K562 (cell line): ENCODE results near the gene KLHL30. TPM values are rescaled to one million over a fixed set of nuclear protein-coding genes. Genes with fewer than 3 reads are reported as not detected.

Experiments
- ATAC-seq: fragments of 200-7000 bp; cut with Tn5 transposase; 3 replicates; pipeline ENCODE4 v1.9.1; 2020; ENCODE audit warnings: moderate library complexity
- BruUV-seq: library from RNA; stranded (reverse); fragments of 400-500 nt; replicated peaks from 2 replicates; lab custom pipeline; 2021; lab: Mats Ljungman, UMichigan
- CTCF ChIA-PET: fragments of 300-600 bp; formaldehyde crosslinking; extraction: SDS; loops from one replicate; lab custom pipeline; 2021; ENCODE audit warnings: low intra/inter-chr PET ratio; lab: Yijun Ruan, JAX
- POLR2A ChIA-PET: fragments of 300-600, 350-650 bp; sonication (Branson Sonifier 250); formaldehyde crosslinking; extraction: SDS; loops from one replicate; lab custom pipeline; 2021; ENCODE audit warnings: antibody characterized with exemption, inconsistent platforms; lab: Yijun Ruan, JAX
- DNase-seq, 4 experiments: peaks; one replicate each; pipeline versions ENCODE4 v3.0.0 to v3.0.0-alpha.2; 2011 to 2018; ENCODE audit warnings: low spot score in 3 of 4, mixed read lengths in 3 of 4; ENCODE audit errors: extremely low read depth in 1 of 4
- FAIRE-seq: peaks from 2 replicates; lab custom pipeline; 2011; peaks lifted over from hg19 to GRCh38; lab: Jason Lieb, UNC
- H2AFZ ChIP-seq: 2 replicates; pipeline ENCODE4 v1.6.0; 2011; ENCODE audit warnings: low read depth, low read length, control low read depth, inconsistent platforms
- H3K27ac ChIP-seq: fragments of 200-600 bp; 3 replicates; pipeline ENCODE4 v1.8.0; 2011; ENCODE audit warnings: low read depth, mild to moderate bottlenecking, control low read depth, inconsistent platforms, low read length, moderate library complexity, mixed read lengths; ENCODE audit errors: extremely low read depth
- H3K27me3 ChIP-seq, 2 experiments: fragments of 300-600 bp in 1 of 2; 2 replicates in 1 of 2; 3 replicates in 1 of 2; pipeline versions ENCODE4 v1.6.0 to v1.8.0; 2011; ENCODE audit warnings: inconsistent platforms in 2 of 2, low read length in 2 of 2, mild to moderate bottlenecking in 1 of 2, mixed read lengths in 1 of 2, moderate library complexity in 1 of 2; ENCODE audit not compliant: control insufficient read depth in 2 of 2, insufficient read depth in 2 of 2
- H3K36me3 ChIP-seq: fragments of 300-600 bp; 3 replicates; pipeline ENCODE4 v1.8.0; 2011; ENCODE audit warnings: mild to moderate bottlenecking, low read length, inconsistent platforms; ENCODE audit not compliant: control insufficient read depth, insufficient read depth
- H3K4me1 ChIP-seq, 2 experiments: fragments of 200-600 bp in 1 of 2; replicated peaks in 1 of 2; 2 replicates in 1 of 2; 3 replicates in 1 of 2; pipeline versions ENCODE4 v1.5.1 to v1.8.0; 2011; ENCODE audit warnings: inconsistent platforms in 2 of 2, low read length in 2 of 2, mild to moderate bottlenecking in 1 of 2, mixed read lengths in 1 of 2, moderate library complexity in 1 of 2; ENCODE audit not compliant: control insufficient read depth in 2 of 2, insufficient read depth in 2 of 2
- H3K4me2 ChIP-seq: 2 replicates; pipeline ENCODE4 v1.6.1; 2011; ENCODE audit warnings: low read length, control low read depth, inconsistent platforms, mixed read lengths; ENCODE audit not compliant: insufficient read depth
- H3K4me3 ChIP-seq: fragments of 200-600 bp; sonication (generic), shearing (Covaris generic); 2 replicates; pipeline ENCODE4 v1.5.1; 2016; ENCODE audit warnings: control low read depth, inconsistent platforms
- H3K79me2 ChIP-seq: fragments of 200-600 bp; 3 replicates; pipeline ENCODE4 v1.8.0; 2011; ENCODE audit warnings: low read length, inconsistent platforms; ENCODE audit not compliant: control insufficient read depth, insufficient read depth
- H3K9ac ChIP-seq, 2 experiments: 2 replicates each; pipeline versions ENCODE4 v1.6.0 to v1.6.1; 2011; ENCODE audit warnings: low read depth in 2 of 2, low read length in 2 of 2, control low read depth in 1 of 2, inconsistent platforms in 1 of 2, mild to moderate bottlenecking in 1 of 2, mixed read lengths in 1 of 2; ENCODE audit not compliant: insufficient read depth in 1 of 2
- H3K9me1 ChIP-seq: one replicate; pipeline ENCODE4 v1.6.0; 2011; ENCODE audit warnings: inconsistent platforms, mild to moderate bottlenecking, low read length, moderate library complexity; ENCODE audit not compliant: control insufficient read depth, insufficient read depth
- H3K9me3 ChIP-seq: replicated peaks from 2 replicates; pipeline ENCODE4 v1.5.1; 2011; ENCODE audit warnings: low read depth, low read length, inconsistent platforms; ENCODE audit not compliant: control insufficient read depth, insufficient read depth
- H4K20me1 ChIP-seq: replicated peaks from 2 replicates; pipeline ENCODE4 v1.6.1; 2011; ENCODE audit warnings: low read length, inconsistent platforms, mixed read lengths; ENCODE audit not compliant: control insufficient read depth, insufficient read depth
- ADNP ChIP-seq: fragments of 200-800 bp; sonication (Bioruptor generic); IDR thresholded peaks from 2 replicates; pipeline ENCODE4 v1.6.1; 2016; ENCODE audit warnings: missing genetic modification characterization, missing compliant biosample characterization
- FOXJ3 ChIP-seq: sonication (generic); formaldehyde crosslinking; IDR thresholded peaks from 2 replicates; pipeline ENCODE4 v1.4.0; 2020; ENCODE audit warnings: mild to moderate bottlenecking, missing genetic modification reagents
- HMG20B ChIP-seq: fragments of 250-450 bp; sonication (Bioruptor Pico); IDR thresholded peaks from 2 replicates; pipeline ENCODE4 v1.5.0; 2021; ENCODE audit warnings: mild to moderate bottlenecking
- KDM5B ChIP-seq: fragments of 200-600 bp; sonication (generic); IDR thresholded peaks from 2 replicates; pipeline ENCODE4 v1.6.1; 2012; ENCODE audit warnings: low read depth, mild to moderate bottlenecking, moderate library complexity, low read length, control low read depth, inconsistent platforms; ENCODE audit not compliant: insufficient replicate concordance
- POLR2A ChIP-seq: fragments of 450-650 bp; conservative IDR thresholded peaks from 2 replicates; pipeline ENCODE4 v1.6.1; 2016
- POLR3A ChIP-seq: IDR thresholded peaks from 2 replicates; pipeline ENCODE4 v1.6.1; 2011; ENCODE audit warnings: borderline replicate concordance, mild to moderate bottlenecking, moderate library complexity; ENCODE audit not compliant: insufficient read length, insufficient read depth; ENCODE audit errors: extremely low read depth
- RBFOX2 ChIP-seq: fragments of 200-400 bp; formaldehyde crosslinking; IDR thresholded peaks from 2 replicates; pipeline ENCODE4 v1.6.1; 2017; ENCODE audit warnings: low read depth, mild to moderate bottlenecking, low read length, moderate library complexity
- ZNF253 ChIP-seq: fragments of 250-450 bp; sonication (Bioruptor Pico); conservative IDR thresholded peaks from 2 replicates; pipeline ENCODE4 v1.6.1; 2021; ENCODE audit warnings: mild to moderate bottlenecking
- WGBS: fragments of 100-300 bp; shearing (Covaris generic); methylation state at CpG from one replicate; pipeline ENCODE4 v1.1.6; 2016; ENCODE audit warnings: low coverage, mixed read lengths; ENCODE audit not compliant: insufficient coverage; ENCODE audit errors: missing lambda C conversion rate; 5-methylcytosine and 5-hydroxymethylcytosine counted together
- in situ Hi-C: fragments of 300-500 bp; cut with MboI; formaldehyde crosslinking; loops from 4 replicates; pipeline ENCODE4 v1.15.0; 2018; ENCODE audit warnings: inconsistent platforms, mixed read lengths
- intact Hi-C: fragments of 100-400 bp; cut with micrococcal nuclease; formaldehyde crosslinking; loops from 2 replicates; pipeline ENCODE4 v1.14.2; 2022
- polyA plus RNA-seq, 8 experiments: library from polyadenylated mRNA; depleted of rRNA in 4 of 8; stranded (reverse) in 5 of 8; unstranded in 3 of 8; fragments of >200 nt; fragmentation: Nextera tagmentation in 2 of 8; fragmentation: Illumina TruSeq in 1 of 8; extraction: Ambion mirVana in 2 of 8; extraction: Trizol in 1 of 8; gene quantifications; 2 replicates each; pipeline versions ENCODE4 v1.2.1 to v1.2.3, GENCODE V29; 2011 to 2014; ENCODE audit warnings: inconsistent platforms in 1 of 8, missing spikeins in 1 of 8
- total RNA-seq, 7 experiments: library from RNA; depleted of rRNA in 6 of 7; stranded (reverse); fragments of >200 nt in 6 of 7; fragmentation: Illumina TruSeq in 2 of 7; extraction: Trizol in 2 of 7; gene quantifications; 2 replicates each; pipeline versions ENCODE4 v1.2.1 to v1.2.3, GENCODE V29; 2011 to 2021; ENCODE audit warnings: low replicate concordance in 1 of 7
- TF ChIP-seq, protein P1 (sequence below): fragments of 450-650 bp; formaldehyde crosslinking; IDR thresholded peaks from 2 replicates; pipeline ENCODE4 v1.4.0; 2020; ENCODE audit warnings: mild to moderate bottlenecking

The KLHL30 gene
- total and polyA plus RNA-seq, 9 of the 15 experiments (the other 6 are each of a cell fraction or from before 2014, with no cell fraction given): 0.04 TPM; not detected in 8

DNA sequence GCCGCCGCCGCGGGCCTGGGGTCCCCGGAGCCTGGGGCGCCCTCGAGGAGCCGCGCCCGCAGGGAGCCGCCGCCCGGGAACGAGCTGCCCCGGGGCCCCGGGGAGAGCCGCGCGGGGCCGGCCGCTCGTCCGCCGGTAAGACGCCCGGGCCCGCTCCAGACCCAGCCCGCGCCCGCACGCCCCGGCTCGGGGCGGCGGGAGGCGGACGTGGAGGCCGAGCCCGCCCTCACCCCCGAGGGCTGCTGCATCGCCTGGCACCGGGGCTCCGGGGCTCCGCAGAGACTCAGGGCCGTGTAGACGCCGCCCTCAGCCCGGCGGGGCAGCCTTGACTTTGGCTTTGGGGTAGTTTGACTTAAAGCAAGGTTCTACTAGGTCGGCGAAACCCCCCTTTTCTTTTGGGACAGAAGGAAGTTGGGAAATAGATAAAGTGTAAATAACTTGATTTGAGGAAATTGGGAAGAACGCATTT is 20.6 kb downstream of the KLHL30 start (continued):
- TF ChIP-seq HMG20B (no peak), POLR2A (no peak), ADNP (no peak), POLR3A (no peak)
- TF ChIP-seq, protein P1, sequence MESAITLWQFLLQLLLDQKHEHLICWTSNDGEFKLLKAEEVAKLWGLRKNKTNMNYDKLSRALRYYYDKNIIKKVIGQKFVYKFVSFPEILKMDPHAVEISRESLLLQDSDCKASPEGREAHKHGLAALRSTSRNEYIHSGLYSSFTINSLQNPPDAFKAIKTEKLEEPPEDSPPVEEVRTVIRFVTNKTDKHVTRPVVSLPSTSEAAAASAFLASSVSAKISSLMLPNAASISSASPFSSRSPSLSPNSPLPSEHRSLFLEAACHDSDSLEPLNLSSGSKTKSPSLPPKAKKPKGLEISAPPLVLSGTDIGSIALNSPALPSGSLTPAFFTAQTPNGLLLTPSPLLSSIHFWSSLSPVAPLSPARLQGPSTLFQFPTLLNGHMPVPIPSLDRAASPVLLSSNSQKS: no peak

DNA sequence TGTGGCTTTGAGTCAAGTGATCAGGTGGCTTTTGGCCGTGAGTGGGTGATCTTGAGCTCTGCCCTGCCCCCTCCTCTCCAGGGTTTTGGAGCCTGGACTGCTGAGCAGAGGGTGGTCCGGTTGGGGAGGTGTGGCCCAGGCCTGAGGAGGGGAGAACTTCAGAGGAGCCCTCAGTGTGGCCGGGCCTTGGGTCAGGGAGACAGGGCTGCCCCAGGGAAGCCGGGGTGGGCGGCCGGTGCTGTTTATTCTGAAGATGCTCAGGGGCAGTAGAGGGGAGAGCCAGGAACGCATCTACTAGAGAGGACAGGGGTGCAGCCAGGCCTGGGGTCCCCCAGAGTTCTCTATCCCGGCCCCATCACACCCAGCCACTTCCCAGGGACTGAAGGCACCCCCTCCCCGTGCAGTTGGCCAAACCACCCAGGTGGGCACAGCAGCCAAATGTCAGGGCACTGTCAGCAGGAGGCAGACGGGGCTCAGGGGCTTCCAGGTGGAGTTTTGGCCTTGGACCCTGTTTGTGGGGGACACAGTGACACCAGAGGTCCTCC is 21.3 kb downstream of the KLHL30 start:
- 0 out of 2 replicates have a peak overlapping the region, but pooled peaks have one; percentile 16 for H2AFZ ChIP-seq
- DNase-seq (no peak), FAIRE-seq (no peak), ATAC-seq (no peak; the same call in none of the 3 replicates)
- H3K27ac ChIP-seq: no peak overlapping the region
- TSS peak; percentile 92 for BruUV-seq
- no peaks in the 10 kb centered on the region for H3K27me3 ChIP-seq
- H3K4me1 ChIP-seq: peaks cover 0 to 52% of the 10 kb centered on the region in 2 experiments; a peak in 2 of 5 replicates
- POLR2A ChIA-PET: interaction anchor here (0.5 to 1.6 kb wide), 5 partner anchors 8 to 867 kb away, joined by 3 to 6 read pairs (median 4); no protein-coding TSS in a partner anchor
- H3K9me1 ChIP-seq: no peaks in the 10 kb centered on the region
- no peaks in the 10 kb centered on the region for H4K20me1 ChIP-seq
- no peaks in the 10 kb centered on the region for H3K9me3 ChIP-seq
- 53% methylated on average over 3 of the region's 10 CpGs for WGBS
- H3K79me2 ChIP-seq: no peaks in the 10 kb centered on the region
- intact Hi-C loops: loop anchor here (1.0 kb wide), 1 partner anchor 104 kb away; no protein-coding TSS in a partner anchor
- H3K4me2 ChIP-seq: peak overlapping the region; percentile 64
- in situ Hi-C loops: no loop called here
- H3K36me3 ChIP-seq: no peaks in the 10 kb centered on the region
- H3K4me3 ChIP-seq: peak overlapping the region; percentile 54
- peak overlapping the region in 1 of 2 experiments; percentile 91; a peak in 3 of 4 replicates for H3K9ac ChIP-seq
- TF ChIP-seq RBFOX2 (0 out of 2 replicates have a peak, but pooled peaks have one; percentile 14), FOXJ3 (no peak), ZNF253 (CRISPR knock-in tag) (no peak), KDM5B (no peak)
- CTCF ChIA-PET: interaction anchor here (0.8 to 3.2 kb wide), 2 partner anchors 82 to 103 kb away, joined by 3 to 21 read pairs; no protein-coding TSS in a partner anchor
